ENCODE measurements around the gene SFMBT2.

SFMBT2 gene

GRCh38 chr10:7210516-7210915, 200.3 kb downstream of the SFMBT2 start:
- no peaks in the 10 kb centered on the region for H3F3A ChIP-seq (ENCODE audit: control insufficient read depth, insufficient read depth)
- TF ChIP-seq CTCF (IDR thresholded peaks at IDR 0.05; ENCODE audit: low read depth, low read length, poor library complexity, severe bottlenecking) (no peak), EZH2phosphoT487 (IDR thresholded peaks at IDR 0.05; ENCODE audit: borderline replicate concordance, low read length) (no peak)
- no peaks in the 10 kb centered on the region for H3K27me3 ChIP-seq (ENCODE audit: control insufficient read depth, low read length)
- H4K20me1 ChIP-seq (ENCODE audit: control insufficient read depth, insufficient read depth, low read depth, low read length) = no peaks in the 10 kb centered on the region
- peaks cover 3% of the 10 kb centered on the region; the same call in 1 of the 2 replicates for H3K36me3 ChIP-seq (ENCODE audit: control insufficient read depth, low read length)
- no peak overlapping the region for H3K4me3 ChIP-seq (ENCODE audit: low read length)
- H3K9me3 ChIP-seq (ENCODE audit: control insufficient read depth, insufficient read depth, low read length) = no peaks in the 10 kb centered on the region
- no peak overlapping the region for H3K4me2 ChIP-seq (ENCODE audit: low read length)
- H3K9me2 ChIP-seq (replicated peaks; ENCODE audit: control insufficient read depth, low read length) = no peaks in the 10 kb centered on the region
- no peak overlapping the region for H3K27ac ChIP-seq (ENCODE audit: low read depth, low read length)
- H3K79me2 ChIP-seq (ENCODE audit: control insufficient read depth, low read length) = no peaks in the 10 kb centered on the region
- H3K4me1 ChIP-seq (ENCODE audit: control insufficient read depth, low read length) = no peaks in the 10 kb centered on the region

GRCh38 chr10:7209458-7209857, 201.4 kb downstream of the SFMBT2 start:
- no peaks in the 10 kb centered on the region for H4K20me1 ChIP-seq (ENCODE audit: control insufficient read depth, insufficient read depth, low read depth, low read length)
- peaks cover 7% of the 10 kb centered on the region; the same call in 1 of the 2 replicates for H3K36me3 ChIP-seq (ENCODE audit: control insufficient read depth, low read length)

GRCh38 chr10:7206412-7207100, 204.3 kb downstream of the SFMBT2 start:
- Histone ChIP-seq H4K20me1 (ENCODE audit: control insufficient read depth, insufficient read depth, low read depth, low read length) (no peaks in the 10 kb centered on the region), H3K27me3 (ENCODE audit: control insufficient read depth, low read length) (no peaks in the 10 kb centered on the region), H3K4me2 (ENCODE audit: low read length) (no peak overlapping the region), H3K4me3 (ENCODE audit: low read length) (no peak overlapping the region), H3K27ac (ENCODE audit: low read depth, low read length) (no peak overlapping the region), H3K36me3 (ENCODE audit: control insufficient read depth, low read length) (peaks cover 7% of the 10 kb centered on the region; the same call in 1 of the 2 replicates), H3K9me2 (replicated peaks; ENCODE audit: control insufficient read depth, low read length) (no peaks in the 10 kb centered on the region), H3K79me2 (ENCODE audit: control insufficient read depth, low read length) (no peaks in the 10 kb centered on the region), H3K4me1 (ENCODE audit: control insufficient read depth, low read length) (no peaks in the 10 kb centered on the region), H3K9me3 (ENCODE audit: control insufficient read depth, insufficient read depth, low read length) (no peaks in the 10 kb centered on the region), H3F3A (ENCODE audit: control insufficient read depth, insufficient read depth) (no peaks in the 10 kb centered on the region)
- TF ChIP-seq CTCF (IDR thresholded peaks at IDR 0.05; ENCODE audit: low read depth, low read length, poor library complexity, severe bottlenecking) (no peak), EZH2phosphoT487 (IDR thresholded peaks at IDR 0.05; ENCODE audit: borderline replicate concordance, low read length) (no peak)

More at GRCh38 chr10:7209458-7209857, 201.4 kb downstream of the SFMBT2 start:
- H3K9me3 ChIP-seq (ENCODE audit: control insufficient read depth, insufficient read depth, low read length) = no peaks in the 10 kb centered on the region
- no peaks in the 10 kb centered on the region for H3K9me2 ChIP-seq (replicated peaks; ENCODE audit: control insufficient read depth, low read length)
- H3F3A ChIP-seq (ENCODE audit: control insufficient read depth, insufficient read depth) = no peaks in the 10 kb centered on the region
- no peak overlapping the region for H3K27ac ChIP-seq (ENCODE audit: low read depth, low read length)
- H3K4me3 ChIP-seq (ENCODE audit: low read length) = no peak overlapping the region
- no peak overlapping the region for H3K4me2 ChIP-seq (ENCODE audit: low read length)
- no peak for TF ChIP-seq EZH2phosphoT487 (IDR thresholded peaks at IDR 0.05; ENCODE audit: borderline replicate concordance, low read length)
- TF ChIP-seq CTCF (IDR thresholded peaks at IDR 0.05; ENCODE audit: low read depth, low read length, poor library complexity, severe bottlenecking) = no peak
- no peaks in the 10 kb centered on the region for H3K79me2 ChIP-seq (ENCODE audit: control insufficient read depth, low read length)
- no peaks in the 10 kb centered on the region for H3K27me3 ChIP-seq (ENCODE audit: control insufficient read depth, low read length)
- H3K4me1 ChIP-seq (ENCODE audit: control insufficient read depth, low read length) = no peaks in the 10 kb centered on the region
